Natural killer cell (primary cell): ENCODE results near the gene C19orf25. TPM values are rescaled to one million over a fixed set of nuclear protein-coding genes. Genes with fewer than 3 reads are reported as not detected.
"Not testable (repeated sequence)": the region's sequence is repeated elsewhere in the genome, so short reads cannot be mapped to it uniquely, and the experiment has no call there.

ENCODE experiments used
- ATAC-seq, 3 donors: fragments of 150-1000 bp in 2 of 3; fragments of 200-7000 bp in 1 of 3; cut with Tn5 transposase; 1 replicate in 1 of 3; 2 replicates in 2 of 3; pipeline ENCODE4 v1.10.0; 2021; ENCODE audit warnings: mild to moderate bottlenecking in 2 of 3, moderate library complexity in 2 of 3
- DNase-seq, 2 donors: peaks; one replicate each; pipeline versions ENCODE4 v3.0.0 to v3.0.0-alpha.2; 2013 to 2021; ENCODE audit warnings: mixed read lengths in 1 of 2
- H3K27ac ChIP-seq: one replicate; pipeline ENCODE4 v1.5.1; 2013; ENCODE audit warnings: mild to moderate bottlenecking, low read length
- H3K27me3 ChIP-seq: one replicate; pipeline ENCODE4 v1.6.1; 2013; ENCODE audit warnings: low read length; ENCODE audit not compliant: control insufficient read depth, insufficient read depth
- H3K36me3 ChIP-seq: one replicate; pipeline ENCODE4 v1.6.1; 2013; ENCODE audit warnings: low read length; ENCODE audit not compliant: control insufficient read depth, insufficient read depth
- H3K4me1 ChIP-seq: one replicate; pipeline ENCODE4 v1.6.1; 2013; ENCODE audit warnings: low read length; ENCODE audit not compliant: control insufficient read depth, insufficient read depth
- H3K4me3 ChIP-seq: one replicate; pipeline ENCODE4 v1.5.1; 2013; ENCODE audit warnings: low read length
- H3K9me3 ChIP-seq: one replicate; pipeline ENCODE4 v1.6.1; 2013; ENCODE audit warnings: low read length; ENCODE audit not compliant: control insufficient read depth, insufficient read depth
- H3K27ac Mint-ChIP-seq, 2 donors: one replicate each; pipeline ENCODE4 v1.8.0; 2022; ENCODE audit warnings: mild to moderate bottlenecking in 2 of 2, mixed read lengths in 2 of 2, moderate library complexity in 1 of 2
- H3K27me3 Mint-ChIP-seq, 2 donors: one replicate each; pipeline ENCODE4 v1.8.0; 2022; ENCODE audit warnings: low read depth in 2 of 2, mixed read lengths in 2 of 2
- H3K36me3 Mint-ChIP-seq: one replicate; pipeline ENCODE4 v1.8.0; 2022; ENCODE audit warnings: mixed read lengths
- H3K4me1 Mint-ChIP-seq, 2 donors: one replicate each; pipeline ENCODE4 v1.8.0; 2022; ENCODE audit warnings: mixed read lengths in 2 of 2
- H3K4me3 Mint-ChIP-seq: one replicate; pipeline ENCODE4 v1.8.0; 2022; ENCODE audit warnings: mild to moderate bottlenecking, moderate library complexity, mixed read lengths
- H3K9me3 Mint-ChIP-seq, 2 donors: one replicate each; pipeline ENCODE4 v1.8.0; 2022; ENCODE audit warnings: mixed read lengths in 2 of 2
- WGBS: methylation state at CpG from one replicate; pipeline ENCODE4 v1.1.7; 2013; ENCODE audit warnings: missing lambda C conversion rate; ENCODE audit not compliant: insufficient coverage; 5-methylcytosine and 5-hydroxymethylcytosine counted together
- intact Hi-C: fragments of 100-400 bp; cut with micrococcal nuclease; formaldehyde crosslinking; loops from one replicate; pipeline ENCODE4 v1.14.2; 2022
- total RNA-seq, 4 donors: library from RNA; stranded (reverse); fragments of 120-200 nt in 1 of 4; gene quantifications; one replicate each; pipeline versions ENCODE4 v1.2.3 to v1.2.4, GENCODE V29; 2013 to 2022
- TF ChIP-seq, protein P1 (sequence below): fragments of 200-600 bp; IDR thresholded peaks from one replicate; pipeline ENCODE4 v1.8.0; 2022; ENCODE audit warnings: antibody characterized with exemption

C19orf25 gene
- total RNA-seq, 3 donors from 2014 or later (not counting 1 experiment from before 2014, with no cell fraction given), result 30.2 to 42.2 (median 34.3) TPM

DNA sequence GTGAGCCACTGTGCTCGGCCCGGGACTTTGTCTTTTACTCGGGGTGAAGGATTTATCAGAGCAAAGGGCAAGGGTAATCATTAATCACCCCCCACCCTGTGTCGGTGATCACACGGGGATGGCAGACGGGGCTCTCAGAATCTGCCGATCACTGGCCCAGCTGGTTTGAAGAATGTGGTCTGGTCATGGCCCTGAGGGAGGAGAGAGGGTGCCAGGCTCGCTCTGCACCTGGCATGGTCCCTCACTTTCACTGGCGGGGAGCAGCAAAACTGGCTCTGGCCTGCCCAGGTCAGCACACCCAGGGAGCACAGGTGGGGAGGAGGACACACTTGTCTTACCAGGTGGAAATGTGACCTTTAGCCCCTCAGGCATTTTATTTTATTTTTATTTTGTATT lies 22.2 kb upstream of the C19orf25 start:
- peaks cover 2% of the 10 kb centered on the region in 2 donors for H3K4me1 Mint-ChIP-seq
- intact Hi-C loops, result no loop called here
- 94% methylated on average over 9 of the region's 9 CpGs for WGBS

DNA sequence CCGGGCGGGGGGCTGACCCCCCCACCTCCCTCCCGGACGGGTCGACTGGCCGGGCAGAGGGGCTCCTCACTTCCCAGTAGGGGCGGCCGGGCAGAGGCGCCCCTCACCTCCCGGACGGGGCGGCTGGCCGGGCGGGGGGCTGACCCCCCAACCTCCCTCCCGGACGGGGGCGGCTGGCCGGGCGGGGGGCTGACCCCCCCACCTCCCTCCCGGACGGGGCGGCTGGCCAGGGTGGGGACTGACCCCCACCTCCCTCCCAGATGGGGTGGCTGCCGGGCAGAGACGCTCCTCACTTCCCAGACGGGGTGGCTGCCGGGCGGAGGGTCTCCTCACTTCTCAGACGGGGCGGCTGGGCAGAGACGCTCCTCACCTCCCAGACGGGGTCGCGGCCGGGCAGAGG lies 20.2 kb upstream of the C19orf25 start:
- not testable (repeated sequence) for H3K9me3 ChIP-seq, H3K9me3 Mint-ChIP-seq, H3K27ac ChIP-seq, ATAC-seq, H3K4me1 Mint-ChIP-seq, H3K27ac Mint-ChIP-seq, H3K4me3 ChIP-seq, DNase-seq, H3K36me3 Mint-ChIP-seq, H3K27me3 Mint-ChIP-seq, H3K36me3 ChIP-seq, H3K4me3 Mint-ChIP-seq
- intact Hi-C loops, result loop anchor here (10.0 kb wide), 1 partner anchor 224 kb away; the partner anchor contains the start of gene FAM174C
- WGBS, result 100% methylated on average over 1 of the region's 34 CpGs
- H3K4me1 ChIP-seq, result peaks cover 10% of the 10 kb centered on the region
- H3K27me3 ChIP-seq, result peaks cover 11% of the 10 kb centered on the region

More for the DNA sequence above, 22.2 kb upstream of the C19orf25 start:
- Mint-ChIP-seq H3K36me3 (no peaks in the 10 kb centered on the region), H3K4me3 (no peak overlapping the region), H3K27me3 (peaks cover 9 to 14% of the 10 kb centered on the region in 2 donors), H3K9me3 (no peaks in the 10 kb centered on the region), H3K27ac (no peak overlapping the region)
- Histone ChIP-seq H3K4me3 (no peak overlapping the region), H3K27me3 (peaks cover 11% of the 10 kb centered on the region), H3K4me1 (peaks cover 10% of the 10 kb centered on the region), H3K9me3 (no peaks in the 10 kb centered on the region), H3K36me3 (no peaks in the 10 kb centered on the region), H3K27ac (no peak overlapping the region)
- DNase-seq (no peak), ATAC-seq (no peak)
- TF ChIP-seq, protein P1, sequence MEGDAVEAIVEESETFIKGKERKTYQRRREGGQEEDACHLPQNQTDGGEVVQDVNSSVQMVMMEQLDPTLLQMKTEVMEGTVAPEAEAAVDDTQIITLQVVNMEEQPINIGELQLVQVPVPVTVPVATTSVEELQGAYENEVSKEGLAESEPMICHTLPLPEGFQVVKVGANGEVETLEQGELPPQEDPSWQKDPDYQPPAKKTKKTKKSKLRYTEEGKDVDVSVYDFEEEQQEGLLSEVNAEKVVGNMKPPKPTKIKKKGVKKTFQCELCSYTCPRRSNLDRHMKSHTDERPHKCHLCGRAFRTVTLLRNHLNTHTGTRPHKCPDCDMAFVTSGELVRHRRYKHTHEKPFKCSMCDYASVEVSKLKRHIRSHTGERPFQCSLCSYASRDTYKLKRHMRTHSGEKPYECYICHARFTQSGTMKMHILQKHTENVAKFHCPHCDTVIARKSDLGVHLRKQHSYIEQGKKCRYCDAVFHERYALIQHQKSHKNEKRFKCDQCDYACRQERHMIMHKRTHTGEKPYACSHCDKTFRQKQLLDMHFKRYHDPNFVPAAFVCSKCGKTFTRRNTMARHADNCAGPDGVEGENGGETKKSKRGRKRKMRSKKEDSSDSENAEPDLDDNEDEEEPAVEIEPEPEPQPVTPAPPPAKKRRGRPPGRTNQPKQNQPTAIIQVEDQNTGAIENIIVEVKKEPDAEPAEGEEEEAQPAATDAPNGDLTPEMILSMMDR, result no peak

DNA sequence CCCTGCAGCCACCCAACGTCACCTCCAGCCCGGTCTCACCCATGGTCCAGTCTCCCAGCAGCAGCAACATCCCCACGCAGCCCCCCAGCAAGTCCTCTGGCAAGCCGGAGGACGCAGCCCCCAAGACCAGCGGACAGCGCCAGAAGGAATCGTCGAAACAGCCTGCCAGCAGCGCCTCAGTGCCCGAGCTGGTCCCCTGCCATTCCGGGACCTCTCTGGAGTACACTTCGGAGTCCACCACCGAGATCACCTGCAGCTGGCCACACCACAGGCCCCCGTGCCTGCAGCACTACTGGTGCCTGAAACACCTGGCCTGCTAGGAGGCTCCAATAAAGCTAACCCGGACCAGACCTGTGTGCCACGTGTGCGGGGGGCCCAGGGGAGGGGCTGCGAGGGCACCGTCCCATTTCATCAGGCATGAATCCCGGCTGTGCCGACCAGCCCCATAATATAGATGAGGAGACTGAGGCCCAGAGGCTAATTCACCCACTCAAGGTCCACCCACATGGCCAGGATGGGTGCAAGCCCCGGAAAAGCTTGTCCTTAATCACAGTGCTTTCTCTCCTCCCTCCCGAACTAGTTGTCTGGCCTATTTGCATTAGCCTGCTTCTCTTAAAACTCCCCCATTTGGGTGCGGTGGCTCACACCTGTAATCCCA lies 18.7 kb upstream of the C19orf25 start:
- Mint-ChIP-seq H3K27me3 (peaks cover 0 to 2% of the 10 kb centered on the region in 2 donors), H3K36me3 (no peaks in the 10 kb centered on the region), H3K4me3 (no peak overlapping the region), H3K9me3 (no peaks in the 10 kb centered on the region), H3K4me1 (no peaks in the 10 kb centered on the region), H3K27ac (no peak overlapping the region)
- TF ChIP-seq, protein P1, result no peak
- DNase-seq, result no peak
- peaks cover under 1% of the 10 kb centered on the region for H3K27me3 ChIP-seq
- H3K9me3 ChIP-seq, result no peaks in the 10 kb centered on the region
- intact Hi-C loops, result loop anchor here (10.0 kb wide), 1 partner anchor 223 kb away; the partner anchor contains the start of gene FAM174C
- H3K36me3 ChIP-seq, result no peaks in the 10 kb centered on the region
- H3K27ac ChIP-seq, result no peak overlapping the region
- no peak overlapping the region for H3K4me3 ChIP-seq
- no peaks in the 10 kb centered on the region for H3K4me1 ChIP-seq
- WGBS, result 89% methylated on average over 25 of the region's 25 CpGs
- no peak for ATAC-seq

DNA sequence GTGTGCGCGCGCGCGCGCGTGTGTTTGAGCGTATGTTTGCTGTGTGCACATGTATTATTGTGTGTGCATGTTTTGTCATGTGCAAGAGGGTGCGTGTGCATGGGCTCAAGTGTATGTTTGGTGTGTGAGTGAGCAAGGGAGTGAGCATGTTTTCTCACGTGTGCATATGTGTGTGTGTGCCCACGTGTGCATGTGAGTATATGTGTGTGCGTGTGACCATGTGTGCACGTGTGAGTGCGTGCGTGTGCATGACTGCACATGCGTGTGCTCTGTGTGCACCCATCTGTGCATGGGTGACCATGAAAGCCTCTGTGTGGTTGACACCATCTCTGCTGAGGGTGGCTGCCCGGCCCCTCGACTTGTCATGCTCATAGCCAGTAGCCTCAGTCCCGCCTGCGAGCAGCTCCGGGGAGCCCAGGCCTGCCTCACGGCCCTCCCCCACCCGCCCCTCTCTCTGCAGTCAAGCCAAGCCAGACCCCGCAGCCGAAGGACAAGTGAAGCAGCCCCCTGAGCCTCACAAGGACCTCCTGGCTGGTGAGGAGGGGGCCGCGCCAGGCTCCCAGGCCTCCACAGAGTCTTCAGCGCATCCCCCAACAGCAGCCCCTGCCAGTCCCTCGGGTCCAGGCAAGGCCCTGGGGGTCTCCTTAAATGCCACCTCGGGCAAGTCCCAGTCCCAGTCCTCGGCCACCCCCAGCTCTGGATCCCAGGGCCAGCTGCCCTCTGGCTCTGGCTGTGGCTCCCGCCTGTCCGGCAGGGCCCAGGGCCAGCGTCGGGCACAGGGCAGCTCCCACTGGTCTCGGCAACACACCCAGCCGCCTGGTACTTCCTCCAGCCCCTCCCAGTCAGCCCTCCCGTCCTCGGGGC lies 17.9 kb upstream of the C19orf25 start:
- WGBS, result 82% methylated on average over 39 of the region's 39 CpGs
- H3K27me3 ChIP-seq, result no peaks in the 10 kb centered on the region
- DNase-seq (no peak), ATAC-seq (no peak)
- H3K9me3 ChIP-seq, result no peaks in the 10 kb centered on the region
- H3K4me1 ChIP-seq, result no peaks in the 10 kb centered on the region
- H3K4me3 Mint-ChIP-seq, result no peak overlapping the region
- H3K27me3 Mint-ChIP-seq, result no peaks in the 10 kb centered on the region
- H3K4me3 ChIP-seq, result no peak overlapping the region
- H3K9me3 Mint-ChIP-seq, result no peaks in the 10 kb centered on the region
- H3K27ac Mint-ChIP-seq, result no peak overlapping the region
- H3K4me1 Mint-ChIP-seq, result peaks cover 2% of the 10 kb centered on the region in 2 donors
- no peaks in the 10 kb centered on the region for H3K36me3 ChIP-seq
- TF ChIP-seq, protein P1, result no peak
- intact Hi-C loops, result loop anchor here (10.0 kb wide), 1 partner anchor 222 kb away; the partner anchor contains the start of gene FAM174C
- no peak overlapping the region for H3K27ac ChIP-seq
- H3K36me3 Mint-ChIP-seq, result no peaks in the 10 kb centered on the region
